ENCODE measurements around the gene SPACA6.
"Not testable (repeated sequence)": the region's sequence is repeated elsewhere in the genome, so short reads cannot be mapped to it uniquely, and the experiment has no call there.

Gene SPACA6, protein sequence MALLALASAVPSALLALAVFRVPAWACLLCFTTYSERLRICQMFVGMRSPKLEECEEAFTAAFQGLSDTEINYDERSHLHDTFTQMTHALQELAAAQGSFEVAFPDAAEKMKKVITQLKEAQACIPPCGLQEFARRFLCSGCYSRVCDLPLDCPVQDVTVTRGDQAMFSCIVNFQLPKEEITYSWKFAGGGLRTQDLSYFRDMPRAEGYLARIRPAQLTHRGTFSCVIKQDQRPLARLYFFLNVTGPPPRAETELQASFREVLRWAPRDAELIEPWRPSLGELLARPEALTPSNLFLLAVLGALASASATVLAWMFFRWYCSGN

DNA sequence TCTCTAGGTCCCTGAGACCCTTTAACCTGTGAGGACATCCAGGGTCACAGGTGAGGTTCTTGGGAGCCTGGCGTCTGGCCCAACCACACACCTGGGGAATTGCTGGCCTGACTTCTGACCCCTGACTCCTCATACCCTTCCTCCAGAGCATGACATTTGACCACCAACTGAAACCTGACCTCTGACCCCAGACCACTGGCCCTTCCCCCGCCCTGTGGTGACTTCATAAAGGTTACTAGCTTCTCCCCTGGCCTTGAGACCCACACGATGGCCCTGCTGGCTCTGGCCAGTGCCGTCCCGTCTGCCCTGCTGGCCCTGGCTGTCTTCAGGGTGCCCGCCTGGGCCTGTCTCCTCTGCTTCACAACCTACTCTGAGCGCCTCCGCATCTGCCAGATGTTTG is at the start of gene SPACA6:
TSS of gene SPACA6 (plus strand) at position 71 of the 400 bp plus-strand sequence. CDS start at position 268, 197 bp downstream.
- no peaks in the 10 kb centered on the region for H3K36me3 ChIP-seq (ENCODE audit: control insufficient read depth, insufficient read depth, low read length)
- H3K27me3 ChIP-seq (ENCODE audit: control insufficient read depth, insufficient read depth, low read length) = no peaks in the 10 kb centered on the region
- peaks cover 6% of the 10 kb centered on the region for H3K4me1 ChIP-seq (ENCODE audit: control insufficient read depth, insufficient read depth, low read length)
- no peak within 1 kb of the TSS for H3K4me3 ChIP-seq (ENCODE audit: low read depth, low read length)
- no peak within 1 kb of the TSS for H3K9ac ChIP-seq (ENCODE audit: low read depth, low read length)
- no peaks in the 10 kb centered on the region for H3K9me3 ChIP-seq (ENCODE audit: control insufficient read depth, insufficient read depth, low read length)

DNA sequence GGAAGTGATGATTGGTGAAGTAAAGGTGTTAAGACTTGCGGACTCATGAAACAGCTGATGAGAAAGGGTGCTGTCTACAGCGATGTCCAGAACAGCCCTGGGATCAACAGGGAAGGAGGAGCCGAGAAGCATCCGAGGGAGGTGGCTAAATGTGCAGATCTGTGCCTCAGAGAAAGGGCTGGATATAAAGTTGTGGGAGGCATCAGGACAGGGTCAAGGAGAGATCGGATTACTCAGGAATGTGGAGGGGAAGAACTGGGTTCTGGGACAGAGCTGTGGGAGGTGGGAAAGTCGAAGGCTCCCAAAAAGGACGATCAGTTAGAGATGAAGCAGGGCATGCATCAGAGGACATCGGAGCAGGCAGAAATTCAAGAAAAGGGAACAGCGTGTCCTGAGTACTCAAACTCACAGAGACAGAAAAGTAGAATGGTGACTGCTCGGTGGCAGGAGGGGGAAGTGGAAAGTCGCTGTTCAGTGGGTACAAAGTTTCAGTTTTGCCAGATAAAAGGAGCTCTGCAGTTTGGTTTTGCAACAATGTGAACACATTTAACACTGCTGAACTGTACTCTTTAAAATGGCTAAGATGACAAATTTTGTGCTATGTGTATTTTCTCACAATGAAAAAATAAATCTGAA is 48.4 kb upstream of the SPACA6 start:
- H3K36me3 ChIP-seq (ENCODE audit: control insufficient read depth, insufficient read depth, low read length) = no peaks in the 10 kb centered on the region
- no peak overlapping the region for H3K4me3 ChIP-seq (ENCODE audit: low read depth, low read length)
- no peaks in the 10 kb centered on the region for H3K27me3 ChIP-seq (ENCODE audit: control insufficient read depth, insufficient read depth, low read length)
- no peak overlapping the region for H3K9ac ChIP-seq (ENCODE audit: low read depth, low read length)
- H3K4me1 ChIP-seq (ENCODE audit: control insufficient read depth, insufficient read depth, low read length) = no peaks in the 10 kb centered on the region
- no peaks in the 10 kb centered on the region for H3K9me3 ChIP-seq (ENCODE audit: control insufficient read depth, insufficient read depth, low read length)

DNA sequence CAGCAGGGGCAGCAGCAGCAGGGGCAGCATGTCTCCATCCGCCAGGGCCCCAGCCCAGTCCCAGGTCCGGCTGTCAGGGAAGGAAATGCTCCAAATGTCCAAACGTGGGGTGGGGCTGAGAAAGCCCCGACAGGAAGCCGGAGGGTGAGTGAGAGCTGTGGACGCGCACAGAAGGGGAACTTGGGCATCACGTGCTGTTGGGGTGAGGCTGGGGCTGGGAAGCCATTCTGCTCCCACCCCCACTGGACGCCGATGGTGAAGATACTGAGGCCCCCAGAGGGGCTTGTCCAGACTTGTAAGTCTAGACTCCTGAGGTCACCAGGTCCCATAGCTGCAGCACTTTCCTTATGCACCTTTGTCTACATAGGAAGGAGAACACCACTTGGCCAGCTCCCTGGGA is 46.4 kb upstream of the SPACA6 start, which contains the start of gene SIGLEC14:
TSS of gene SIGLEC14 (minus strand) at position 96 of the 400 bp plus-strand sequence. CDS start at position 30, 66 bp downstream.
- not testable (repeated sequence) for H3K4me3 ChIP-seq (ENCODE audit: low read depth, low read length); H3K27me3 ChIP-seq (ENCODE audit: control insufficient read depth, insufficient read depth, low read length); H3K36me3 ChIP-seq (ENCODE audit: control insufficient read depth, insufficient read depth, low read length); H3K9me3 ChIP-seq (ENCODE audit: control insufficient read depth, insufficient read depth, low read length); H3K9ac ChIP-seq (ENCODE audit: low read depth, low read length); H3K4me1 ChIP-seq (ENCODE audit: control insufficient read depth, insufficient read depth, low read length)

DNA sequence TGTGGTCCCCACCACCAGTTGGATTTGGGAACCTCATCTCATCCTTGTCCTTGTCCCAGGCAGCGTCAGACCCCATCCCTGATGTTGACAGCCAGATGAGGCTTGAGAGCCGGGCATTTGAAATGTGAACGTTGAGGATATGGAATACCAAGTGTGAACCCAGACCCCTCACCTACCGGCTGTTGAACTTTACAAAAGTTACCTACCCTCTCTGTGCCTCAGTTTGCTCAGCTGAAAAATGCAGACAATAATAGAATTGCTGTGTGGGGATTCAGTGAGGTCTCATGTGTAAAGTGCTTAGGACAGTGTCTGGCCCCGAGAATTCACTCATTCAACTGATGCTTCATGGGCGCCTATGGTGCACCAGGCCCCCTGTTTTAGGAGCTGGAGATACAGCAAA is 45.8 kb upstream of the SPACA6 start:
- H3K4me3 ChIP-seq (ENCODE audit: low read depth, low read length) = no peak overlapping the region
- H3K27me3 ChIP-seq (ENCODE audit: control insufficient read depth, insufficient read depth, low read length) = peaks cover 6% of the 10 kb centered on the region
- no peaks in the 10 kb centered on the region for H3K36me3 ChIP-seq (ENCODE audit: control insufficient read depth, insufficient read depth, low read length)
- H3K9ac ChIP-seq (ENCODE audit: low read depth, low read length) = no peak overlapping the region
- no peaks in the 10 kb centered on the region for H3K4me1 ChIP-seq (ENCODE audit: control insufficient read depth, insufficient read depth, low read length)
- no peaks in the 10 kb centered on the region for H3K9me3 ChIP-seq (ENCODE audit: control insufficient read depth, insufficient read depth, low read length)

DNA sequence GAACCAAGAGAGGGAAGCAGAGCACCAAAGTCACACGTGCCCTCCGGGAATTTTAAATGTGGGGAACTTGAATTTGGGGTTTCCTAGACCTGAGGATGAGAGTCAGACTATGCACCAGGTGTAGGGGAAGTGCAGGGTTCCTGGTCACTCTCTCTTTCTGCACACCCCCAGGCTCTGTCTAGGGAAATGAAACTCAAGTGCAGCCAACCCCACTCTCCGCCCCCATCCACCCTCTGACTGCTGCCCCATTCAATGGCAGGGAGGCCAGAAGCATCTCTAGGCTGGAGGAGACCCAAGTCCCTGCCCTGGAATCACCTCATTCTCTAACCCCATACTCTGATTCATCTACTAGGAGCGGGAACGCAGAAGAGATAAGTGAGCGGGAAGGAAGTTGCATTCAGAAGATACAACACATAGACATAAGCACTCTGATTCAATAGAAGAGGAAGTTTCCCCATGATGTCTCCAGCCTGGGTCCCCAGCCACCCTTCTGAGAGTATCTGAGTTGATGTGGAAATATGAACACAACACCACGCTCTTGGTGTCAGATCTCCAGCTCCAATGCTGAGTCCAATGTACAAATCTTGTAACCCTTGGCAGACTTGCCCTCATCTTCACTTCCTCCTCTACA is 41.8 kb upstream of the SPACA6 start:
- peaks cover 10% of the 10 kb centered on the region for H3K27me3 ChIP-seq (ENCODE audit: control insufficient read depth, insufficient read depth, low read length)
- H3K9ac ChIP-seq (ENCODE audit: low read depth, low read length) = no peak overlapping the region
- no peaks in the 10 kb centered on the region for H3K9me3 ChIP-seq (ENCODE audit: control insufficient read depth, insufficient read depth, low read length)
- H3K36me3 ChIP-seq (ENCODE audit: control insufficient read depth, insufficient read depth, low read length) = no peaks in the 10 kb centered on the region
- H3K4me3 ChIP-seq (ENCODE audit: low read depth, low read length) = no peak overlapping the region
- H3K4me1 ChIP-seq (ENCODE audit: control insufficient read depth, insufficient read depth, low read length) = no peaks in the 10 kb centered on the region

DNA sequence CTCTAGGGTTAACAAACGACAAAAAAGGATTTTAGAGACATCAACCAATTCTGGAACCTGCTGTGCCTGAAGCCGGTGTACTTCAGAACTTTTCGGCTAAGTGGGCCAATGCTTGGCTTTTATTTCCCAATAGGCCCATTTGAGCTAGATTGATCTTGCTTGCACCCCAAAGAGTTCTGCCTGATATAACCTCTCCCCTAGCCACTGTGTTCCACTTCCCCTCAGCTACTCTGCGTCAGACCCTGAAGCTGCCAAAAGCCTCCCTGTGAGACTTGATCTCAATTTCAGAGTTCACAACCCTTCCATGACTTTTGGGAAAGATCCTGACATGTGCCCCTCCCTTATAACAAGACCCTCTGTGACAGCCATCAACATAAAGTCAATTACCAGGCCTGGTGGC is 40.9 kb upstream of the SPACA6 start:
- Histone ChIP-seq H3K4me3 (ENCODE audit: low read depth, low read length) (no peak overlapping the region), H3K9me3 (ENCODE audit: control insufficient read depth, insufficient read depth, low read length) (no peaks in the 10 kb centered on the region)

DNA sequence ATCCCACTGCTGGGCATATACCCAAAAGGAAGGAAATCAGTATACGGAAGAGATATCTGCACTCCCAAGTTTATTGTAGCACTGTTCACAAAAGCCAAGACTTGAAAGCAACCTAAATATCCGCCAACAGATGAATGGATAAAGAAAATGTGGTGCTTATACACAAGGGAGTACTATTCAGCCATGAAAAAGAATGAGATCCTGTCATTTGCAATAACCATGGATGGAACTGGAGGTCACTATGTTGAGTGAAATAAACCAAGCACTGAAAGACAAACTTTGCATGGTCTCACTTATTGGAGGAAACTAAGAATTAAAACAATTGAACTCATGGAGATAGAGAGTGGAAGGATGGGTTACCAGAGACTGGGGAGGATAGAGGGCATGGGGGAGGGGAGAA is 40.0 kb upstream of the SPACA6 start:
- H3K4me3 ChIP-seq (ENCODE audit: low read depth, low read length) = no peak overlapping the region

More for the DNA sequence above, 40.9 kb upstream of the SPACA6 start:
- H3K9ac ChIP-seq (ENCODE audit: low read depth, low read length) = no peak overlapping the region
- H3K27me3 ChIP-seq (ENCODE audit: control insufficient read depth, insufficient read depth, low read length) = peaks cover 10% of the 10 kb centered on the region
- no peaks in the 10 kb centered on the region for H3K36me3 ChIP-seq (ENCODE audit: control insufficient read depth, insufficient read depth, low read length)
- H3K4me1 ChIP-seq (ENCODE audit: control insufficient read depth, insufficient read depth, low read length) = no peaks in the 10 kb centered on the region

DNA sequence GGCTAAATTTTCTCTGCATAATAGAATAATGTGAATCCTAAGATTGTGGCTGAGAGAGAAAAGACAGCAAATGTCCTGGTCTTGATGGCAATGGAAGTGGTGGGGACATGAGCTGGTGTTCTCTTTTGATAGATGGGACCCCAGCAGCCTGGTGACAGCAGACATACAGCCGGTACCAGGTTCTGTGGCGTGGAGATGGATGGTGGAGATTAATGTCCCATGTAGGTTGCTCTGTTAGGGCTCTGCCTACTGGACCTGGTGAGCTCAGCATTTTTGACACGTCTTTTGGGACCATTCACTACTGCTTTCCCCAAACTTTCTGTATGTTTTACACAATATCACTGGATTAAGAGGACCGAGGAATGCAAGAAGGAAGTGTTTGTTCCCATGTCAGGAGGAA is 38.3 kb upstream of the SPACA6 start:
- Histone ChIP-seq H3K27me3 (ENCODE audit: control insufficient read depth, insufficient read depth, low read length) (peaks cover 12% of the 10 kb centered on the region), H3K36me3 (ENCODE audit: control insufficient read depth, insufficient read depth, low read length) (no peaks in the 10 kb centered on the region), H3K9ac (ENCODE audit: low read depth, low read length) (no peak overlapping the region), H3K9me3 (ENCODE audit: control insufficient read depth, insufficient read depth, low read length) (no peaks in the 10 kb centered on the region), H3K4me1 (ENCODE audit: control insufficient read depth, insufficient read depth, low read length) (no peaks in the 10 kb centered on the region), H3K4me3 (ENCODE audit: low read depth, low read length) (no peak overlapping the region)

More for the DNA sequence above, 40.0 kb upstream of the SPACA6 start:
- Histone ChIP-seq H3K9ac (ENCODE audit: low read depth, low read length) (no peak overlapping the region), H3K4me1 (ENCODE audit: control insufficient read depth, insufficient read depth, low read length) (no peaks in the 10 kb centered on the region), H3K9me3 (ENCODE audit: control insufficient read depth, insufficient read depth, low read length) (no peaks in the 10 kb centered on the region), H3K36me3 (ENCODE audit: control insufficient read depth, insufficient read depth, low read length) (no peaks in the 10 kb centered on the region), H3K27me3 (ENCODE audit: control insufficient read depth, insufficient read depth, low read length) (peaks cover 10% of the 10 kb centered on the region)

DNA sequence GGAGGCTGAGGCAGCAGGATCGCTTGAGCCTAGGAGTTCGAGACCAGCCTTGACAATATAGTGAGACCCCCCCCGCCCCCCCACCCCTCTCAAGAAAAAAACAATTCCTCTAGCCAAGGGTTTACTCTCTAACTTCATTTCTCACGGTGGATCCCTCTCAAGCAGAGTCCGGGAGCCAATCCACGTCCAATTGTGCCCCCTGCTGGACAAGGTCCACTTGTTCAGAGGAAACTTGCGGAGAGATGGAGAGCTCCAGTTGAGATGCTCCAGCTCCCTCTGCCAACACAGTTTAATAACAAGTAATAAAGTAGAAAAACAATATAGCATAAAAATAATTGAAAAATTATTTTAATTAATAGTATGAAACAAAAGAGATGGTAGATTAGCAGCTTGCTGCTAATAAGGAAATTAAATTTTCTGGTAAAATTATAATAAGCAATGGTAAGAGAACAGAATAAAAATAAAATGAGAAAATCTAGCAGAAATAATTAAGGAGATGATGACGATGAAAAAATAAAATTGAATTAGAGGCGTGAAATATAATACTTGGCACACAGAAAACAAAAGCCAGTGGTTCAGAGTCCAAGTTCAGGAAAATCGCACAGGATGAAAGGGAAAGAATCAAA is 32.0 kb upstream of the SPACA6 start:
- Histone ChIP-seq H3K4me1 (ENCODE audit: control insufficient read depth, insufficient read depth, low read length) (no peaks in the 10 kb centered on the region), H3K27me3 (ENCODE audit: control insufficient read depth, insufficient read depth, low read length) (peaks cover 5% of the 10 kb centered on the region), H3K4me3 (ENCODE audit: low read depth, low read length) (no peak overlapping the region), H3K9me3 (ENCODE audit: control insufficient read depth, insufficient read depth, low read length) (no peaks in the 10 kb centered on the region), H3K9ac (ENCODE audit: low read depth, low read length) (no peak overlapping the region), H3K36me3 (ENCODE audit: control insufficient read depth, insufficient read depth, low read length) (no peaks in the 10 kb centered on the region)

DNA sequence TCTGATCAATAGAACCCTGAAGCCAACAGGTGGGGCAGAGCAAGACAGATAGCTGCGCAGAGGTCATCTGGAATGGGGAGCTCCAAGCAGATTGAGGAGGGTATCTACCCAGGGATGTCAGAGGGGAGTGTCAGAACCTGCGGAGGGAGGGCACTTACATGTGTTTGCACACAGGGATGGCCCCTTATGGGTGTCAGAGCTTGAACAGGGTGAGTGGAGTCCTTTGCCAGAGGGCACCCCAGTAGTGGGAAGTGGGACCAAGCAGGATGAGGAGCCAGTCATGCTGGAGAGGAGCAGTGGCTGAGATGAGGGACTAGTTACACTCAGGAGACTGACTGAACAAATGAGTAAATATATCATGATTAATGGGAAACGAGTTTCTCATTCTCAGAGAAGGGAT is 29.5 kb upstream of the SPACA6 start:
- peaks cover 3% of the 10 kb centered on the region for H3K27me3 ChIP-seq (ENCODE audit: control insufficient read depth, insufficient read depth, low read length)
- H3K36me3 ChIP-seq (ENCODE audit: control insufficient read depth, insufficient read depth, low read length) = no peaks in the 10 kb centered on the region
- H3K4me1 ChIP-seq (ENCODE audit: control insufficient read depth, insufficient read depth, low read length) = no peaks in the 10 kb centered on the region
- H3K9ac ChIP-seq (ENCODE audit: low read depth, low read length) = no peak overlapping the region
- no peak overlapping the region for H3K4me3 ChIP-seq (ENCODE audit: low read depth, low read length)
- H3K9me3 ChIP-seq (ENCODE audit: control insufficient read depth, insufficient read depth, low read length) = no peaks in the 10 kb centered on the region

DNA sequence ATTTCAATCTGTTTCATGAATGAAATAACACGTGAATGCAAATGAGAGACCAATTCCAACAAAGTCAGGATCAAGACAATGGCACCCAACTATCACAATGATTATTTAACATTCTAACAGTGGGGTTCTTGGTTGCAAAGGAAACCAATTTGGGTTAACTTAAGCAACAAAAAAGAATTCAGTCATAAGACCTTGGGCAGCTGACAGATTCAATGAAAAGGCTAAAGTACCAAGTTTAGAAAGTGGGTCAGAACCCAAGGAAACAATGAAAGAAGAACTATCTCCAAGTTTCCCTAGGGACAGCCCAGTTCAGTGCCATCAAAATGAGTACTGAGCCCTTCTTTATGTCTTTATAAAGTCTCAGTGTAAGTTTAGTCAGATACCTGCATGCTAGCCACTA is 29.0 kb upstream of the SPACA6 start:
- H3K36me3 ChIP-seq (ENCODE audit: control insufficient read depth, insufficient read depth, low read length) = no peaks in the 10 kb centered on the region
- H3K27me3 ChIP-seq (ENCODE audit: control insufficient read depth, insufficient read depth, low read length) = peaks cover 3% of the 10 kb centered on the region
- no peaks in the 10 kb centered on the region for H3K4me1 ChIP-seq (ENCODE audit: control insufficient read depth, insufficient read depth, low read length)
- H3K9ac ChIP-seq (ENCODE audit: low read depth, low read length) = no peak overlapping the region
- H3K4me3 ChIP-seq (ENCODE audit: low read depth, low read length) = no peak overlapping the region
- no peaks in the 10 kb centered on the region for H3K9me3 ChIP-seq (ENCODE audit: control insufficient read depth, insufficient read depth, low read length)

All from iPS-15b (cell line).